WTC11 (cell line): Measurements from ENCODE around the gene PRDX1. TPM values are rescaled to one million over a fixed set of nuclear protein-coding genes. Genes with fewer than 3 reads are reported as not detected.

Experiments
- ATAC-seq: fragments of 200-7000 bp; cut with Tn5 transposase; 2 replicates; pipeline ENCODE4 v1.10.0; 2021; ENCODE audit warnings: mild to moderate bottlenecking, moderate library complexity
- CTCF ChIA-PET: fragments of 300-600 bp; sonication (Branson Sonifier 250); formaldehyde crosslinking; loops from one replicate; lab custom pipeline; 2021; ENCODE audit warnings: antibody characterized with exemption; lab: Charles Lee
- POLR2A ChIA-PET: fragments of 350-600 bp; sonication (Branson Sonifier 250); formaldehyde crosslinking; loops from one replicate; lab custom pipeline; 2021; ENCODE audit warnings: antibody characterized with exemption; lab: Charles Lee
- DNase-seq: peaks from one replicate; pipeline ENCODE4 v3.0.0; 2021; ENCODE audit warnings: low spot score
- H3K27ac Mint-ChIP-seq: 2 replicates; pipeline ENCODE4 v1.8.0; 2021; ENCODE audit warnings: mixed read lengths
- H3K27me3 Mint-ChIP-seq: 2 replicates; pipeline ENCODE4 v1.8.0; 2021; ENCODE audit warnings: low read depth, mild to moderate bottlenecking, moderate library complexity, mixed read lengths
- H3K36me3 Mint-ChIP-seq: 2 replicates; pipeline ENCODE4 v1.8.0; 2021; ENCODE audit warnings: mixed read lengths
- H3K4me1 Mint-ChIP-seq: 2 replicates; pipeline ENCODE4 v1.8.0; 2022; ENCODE audit warnings: mixed read lengths
- H3K4me3 Mint-ChIP-seq: 2 replicates; pipeline ENCODE4 v1.8.0; 2021; ENCODE audit warnings: mild to moderate bottlenecking, moderate library complexity, mixed read lengths
- H3K9me3 Mint-ChIP-seq: 2 replicates; pipeline ENCODE4 v1.8.0; 2021; ENCODE audit warnings: mixed read lengths
- ATF1 ChIP-seq: sonication (generic); formaldehyde crosslinking; IDR thresholded peaks from 2 replicates; pipeline ENCODE4 v1.8.1; 2023; ENCODE audit warnings: mild to moderate bottlenecking, moderate library complexity, missing genetic modification reagents
- EMX1 ChIP-seq: fragments of 250-450 bp; sonication (Bioruptor Pico); IDR thresholded peaks from 2 replicates; pipeline ENCODE4 v1.8.0; 2021; ENCODE audit warnings: mild to moderate bottlenecking
- ETV6 ChIP-seq: sonication (generic); formaldehyde crosslinking; IDR thresholded peaks from 2 replicates; pipeline ENCODE4 v1.8.1; 2022; ENCODE audit warnings: mild to moderate bottlenecking, missing genetic modification reagents
- HMGA2 ChIP-seq: fragments of 250-450 bp; sonication (Bioruptor Pico); IDR thresholded peaks from 2 replicates; pipeline ENCODE4 v1.4.0; 2021; ENCODE audit warnings: mild to moderate bottlenecking, moderate library complexity
- IRF2 ChIP-seq: sonication (generic); formaldehyde crosslinking; IDR thresholded peaks from 2 replicates; pipeline ENCODE4 v1.8.0; 2022; ENCODE audit warnings: low read depth, missing genetic modification reagents, borderline replicate concordance
- NR3C1 ChIP-seq: sonication (generic); formaldehyde crosslinking; conservative IDR thresholded peaks from 2 replicates; pipeline ENCODE4 v1.8.1; 2023; ENCODE audit warnings: low read depth, mild to moderate bottlenecking, missing genetic modification reagents
- SMAD3 ChIP-seq: sonication (generic); formaldehyde crosslinking; IDR thresholded peaks from 2 replicates; pipeline ENCODE4 v1.8.0; 2022; ENCODE audit warnings: missing genetic modification reagents, mild to moderate bottlenecking, borderline replicate concordance
- ZNF219 ChIP-seq: sonication (generic); formaldehyde crosslinking; IDR thresholded peaks from 2 replicates; pipeline ENCODE4 v1.8.0; 2023; ENCODE audit warnings: missing genetic modification reagents, mild to moderate bottlenecking, borderline replicate concordance
- ZNF396 ChIP-seq: fragments of 250-450 bp; sonication (Bioruptor Pico); IDR thresholded peaks from 2 replicates; pipeline ENCODE4 v1.8.0; 2021; ENCODE audit warnings: mild to moderate bottlenecking, moderate library complexity, borderline replicate concordance
- ZNF423 ChIP-seq: fragments of 250-450 bp; sonication (Bioruptor Pico); IDR thresholded peaks from 2 replicates; pipeline ENCODE4 v2.1.2; 2022; ENCODE audit warnings: mild to moderate bottlenecking, moderate library complexity
- total RNA-seq: library from RNA; stranded (reverse); gene quantifications from 3 replicates; pipeline ENCODE4 v1.2.3, GENCODE V29; 2021
- TF ChIP-seq, protein P1 (sequence below): fragments of 250-450 bp; sonication (Bioruptor Pico); IDR thresholded peaks from 2 replicates; pipeline ENCODE4 v1.9.0; 2021; ENCODE audit warnings: mild to moderate bottlenecking
- TF ChIP-seq, protein P2 (sequence below): sonication (generic); formaldehyde crosslinking; IDR thresholded peaks from 2 replicates; pipeline ENCODE4 v1.8.0; 2022; ENCODE audit warnings: mild to moderate bottlenecking, missing genetic modification reagents
- TF ChIP-seq, protein P3 (sequence below): fragments of 200-600 bp; IDR thresholded peaks from 2 replicates; pipeline ENCODE4 v1.8.0; 2022; ENCODE audit warnings: antibody characterized with exemption
- TF ChIP-seq, protein P4 (sequence below): sonication (generic); formaldehyde crosslinking; conservative IDR thresholded peaks from 2 replicates; pipeline ENCODE4 v1.8.1; 2022; ENCODE audit warnings: mild to moderate bottlenecking, missing genetic modification reagents
- TF ChIP-seq, protein P5 (sequence below): sonication (generic); formaldehyde crosslinking; IDR thresholded peaks from 2 replicates; pipeline ENCODE4 v1.8.1; 2023; ENCODE audit warnings: mild to moderate bottlenecking, missing genetic modification reagents
- TF ChIP-seq, protein P6 (sequence below): sonication (generic); formaldehyde crosslinking; IDR thresholded peaks from 2 replicates; pipeline ENCODE4 v1.8.1; 2022; ENCODE audit warnings: low read depth, mild to moderate bottlenecking, moderate library complexity, missing genetic modification reagents, borderline replicate concordance
- TF ChIP-seq, protein P7 (sequence below): sonication (generic); formaldehyde crosslinking; IDR thresholded peaks from 2 replicates; pipeline ENCODE4 v1.8.0; 2022; ENCODE audit warnings: mild to moderate bottlenecking, missing genetic modification reagents

PRDX1 gene
- total RNA-seq, 1 experiment from 2014 or later = 1,197 TPM

DNA sequence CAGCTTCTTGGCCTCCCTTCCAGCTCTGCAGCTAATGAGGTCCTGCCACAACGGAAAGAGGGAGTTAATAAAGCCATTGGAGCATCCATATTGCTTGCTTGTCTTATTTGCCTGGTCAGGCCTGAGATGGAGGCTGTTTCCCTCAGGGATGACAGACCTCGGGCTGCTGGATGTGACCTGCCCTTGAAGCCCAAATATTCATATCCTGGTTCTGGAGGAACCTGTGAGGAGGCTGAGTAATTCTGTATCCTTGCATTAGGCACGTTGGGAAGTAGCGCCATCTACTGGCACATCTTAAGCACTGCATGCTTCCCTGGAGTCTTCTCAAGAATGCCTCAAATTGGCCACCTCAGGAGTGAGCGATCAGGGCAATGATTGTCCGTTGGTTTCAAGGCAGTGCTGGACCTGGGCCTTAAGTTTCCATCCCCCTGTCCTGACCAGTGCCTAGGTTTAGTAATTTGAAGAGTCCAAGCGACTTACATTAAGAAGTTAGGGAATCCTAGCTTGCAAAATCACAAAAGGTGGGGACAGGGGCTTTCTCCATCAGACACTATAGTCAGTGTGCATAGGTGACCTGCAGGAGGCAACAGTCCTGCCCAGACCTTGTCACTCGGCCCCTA lies 48.4 kb upstream of the PRDX1 start:
- Mint-ChIP-seq H3K9me3 (no peaks in the 10 kb centered on the region), H3K4me3 (no peak overlapping the region), H3K4me1 (peaks cover 30% of the 10 kb centered on the region), H3K27me3 (no peaks in the 10 kb centered on the region), H3K27ac (no peak overlapping the region; the same call in 1 of the 2 replicates), H3K36me3 (peaks cover 43% of the 10 kb centered on the region)
- ChIA-PET POLR2A (interaction anchor here (1.6 to 1.7 kb wide), 2 partner anchors 49 to 69 kb away, joined by 3 to 7 read pairs; no protein-coding TSS in a partner anchor), CTCF (interaction anchor here (0.6 to 3.3 kb wide), 15 partner anchors 8 to 267 kb away, joined by 3 to 17 read pairs (median 4); partner anchors contain the start of genes AKR1A1, CCDC163, MMACHC and PRDX1)
- peak; percentile 74 for ATAC-seq
- TF ChIP-seq SMAD3 (CRISPR knock-in tag) (no peak), HMGA2 (CRISPR knock-in tag) (no peak), ETV6 (0 out of 2 replicates have a peak, but pooled peaks have one; percentile 1), ZNF423 (CRISPR knock-in tag) (no peak), ZNF219 (CRISPR knock-in tag) (no peak), ZNF396 (CRISPR knock-in tag) (no peak)
- TF ChIP-seq, protein P1, sequence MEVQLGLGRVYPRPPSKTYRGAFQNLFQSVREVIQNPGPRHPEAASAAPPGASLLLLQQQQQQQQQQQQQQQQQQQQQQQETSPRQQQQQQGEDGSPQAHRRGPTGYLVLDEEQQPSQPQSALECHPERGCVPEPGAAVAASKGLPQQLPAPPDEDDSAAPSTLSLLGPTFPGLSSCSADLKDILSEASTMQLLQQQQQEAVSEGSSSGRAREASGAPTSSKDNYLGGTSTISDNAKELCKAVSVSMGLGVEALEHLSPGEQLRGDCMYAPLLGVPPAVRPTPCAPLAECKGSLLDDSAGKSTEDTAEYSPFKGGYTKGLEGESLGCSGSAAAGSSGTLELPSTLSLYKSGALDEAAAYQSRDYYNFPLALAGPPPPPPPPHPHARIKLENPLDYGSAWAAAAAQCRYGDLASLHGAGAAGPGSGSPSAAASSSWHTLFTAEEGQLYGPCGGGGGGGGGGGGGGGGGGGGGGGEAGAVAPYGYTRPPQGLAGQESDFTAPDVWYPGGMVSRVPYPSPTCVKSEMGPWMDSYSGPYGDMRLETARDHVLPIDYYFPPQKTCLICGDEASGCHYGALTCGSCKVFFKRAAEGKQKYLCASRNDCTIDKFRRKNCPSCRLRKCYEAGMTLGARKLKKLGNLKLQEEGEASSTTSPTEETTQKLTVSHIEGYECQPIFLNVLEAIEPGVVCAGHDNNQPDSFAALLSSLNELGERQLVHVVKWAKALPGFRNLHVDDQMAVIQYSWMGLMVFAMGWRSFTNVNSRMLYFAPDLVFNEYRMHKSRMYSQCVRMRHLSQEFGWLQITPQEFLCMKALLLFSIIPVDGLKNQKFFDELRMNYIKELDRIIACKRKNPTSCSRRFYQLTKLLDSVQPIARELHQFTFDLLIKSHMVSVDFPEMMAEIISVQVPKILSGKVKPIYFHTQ (CRISPR knock-in tag) = no peak
- TF ChIP-seq, protein P2, sequence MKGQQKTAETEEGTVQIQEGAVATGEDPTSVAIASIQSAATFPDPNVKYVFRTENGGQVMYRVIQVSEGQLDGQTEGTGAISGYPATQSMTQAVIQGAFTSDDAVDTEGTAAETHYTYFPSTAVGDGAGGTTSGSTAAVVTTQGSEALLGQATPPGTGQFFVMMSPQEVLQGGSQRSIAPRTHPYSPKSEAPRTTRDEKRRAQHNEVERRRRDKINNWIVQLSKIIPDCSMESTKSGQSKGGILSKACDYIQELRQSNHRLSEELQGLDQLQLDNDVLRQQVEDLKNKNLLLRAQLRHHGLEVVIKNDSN (CRISPR knock-in tag) = no peak
- TF ChIP-seq, protein P3, sequence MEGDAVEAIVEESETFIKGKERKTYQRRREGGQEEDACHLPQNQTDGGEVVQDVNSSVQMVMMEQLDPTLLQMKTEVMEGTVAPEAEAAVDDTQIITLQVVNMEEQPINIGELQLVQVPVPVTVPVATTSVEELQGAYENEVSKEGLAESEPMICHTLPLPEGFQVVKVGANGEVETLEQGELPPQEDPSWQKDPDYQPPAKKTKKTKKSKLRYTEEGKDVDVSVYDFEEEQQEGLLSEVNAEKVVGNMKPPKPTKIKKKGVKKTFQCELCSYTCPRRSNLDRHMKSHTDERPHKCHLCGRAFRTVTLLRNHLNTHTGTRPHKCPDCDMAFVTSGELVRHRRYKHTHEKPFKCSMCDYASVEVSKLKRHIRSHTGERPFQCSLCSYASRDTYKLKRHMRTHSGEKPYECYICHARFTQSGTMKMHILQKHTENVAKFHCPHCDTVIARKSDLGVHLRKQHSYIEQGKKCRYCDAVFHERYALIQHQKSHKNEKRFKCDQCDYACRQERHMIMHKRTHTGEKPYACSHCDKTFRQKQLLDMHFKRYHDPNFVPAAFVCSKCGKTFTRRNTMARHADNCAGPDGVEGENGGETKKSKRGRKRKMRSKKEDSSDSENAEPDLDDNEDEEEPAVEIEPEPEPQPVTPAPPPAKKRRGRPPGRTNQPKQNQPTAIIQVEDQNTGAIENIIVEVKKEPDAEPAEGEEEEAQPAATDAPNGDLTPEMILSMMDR = peak; percentile 98
- TF ChIP-seq, protein P4, sequence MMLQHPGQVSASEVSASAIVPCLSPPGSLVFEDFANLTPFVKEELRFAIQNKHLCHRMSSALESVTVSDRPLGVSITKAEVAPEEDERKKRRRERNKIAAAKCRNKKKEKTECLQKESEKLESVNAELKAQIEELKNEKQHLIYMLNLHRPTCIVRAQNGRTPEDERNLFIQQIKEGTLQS (CRISPR knock-in tag) = no peak
- peak; percentile 79 for DNase-seq

DNA sequence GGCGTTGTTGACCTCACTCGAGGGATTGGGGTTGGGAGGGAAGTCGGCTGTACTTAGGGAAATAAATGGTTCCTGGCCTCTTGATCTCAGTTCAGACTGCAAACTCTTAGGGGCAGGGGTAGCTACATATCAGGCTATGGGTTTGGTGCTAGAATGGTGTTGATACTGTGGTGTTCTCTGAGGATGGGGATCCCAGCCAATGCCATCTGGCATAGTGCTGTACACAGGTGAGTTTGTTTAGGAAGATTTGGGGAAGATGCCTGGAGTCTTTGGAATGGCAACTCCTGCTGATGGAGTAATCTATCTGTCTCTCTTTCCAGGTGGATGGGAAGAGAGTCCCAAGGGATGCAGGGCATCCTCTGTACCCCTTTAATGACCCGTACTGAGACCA lies 47.9 kb upstream of the PRDX1 start:
- Mint-ChIP-seq H3K27ac (peak overlapping the region; percentile 68), H3K36me3 (peaks cover 43% of the 10 kb centered on the region), H3K4me3 (no peak overlapping the region), H3K27me3 (no peaks in the 10 kb centered on the region), H3K4me1 (peaks cover 29% of the 10 kb centered on the region), H3K9me3 (no peaks in the 10 kb centered on the region)
- CTCF ChIA-PET = interaction anchor here (0.6 to 3.3 kb wide), 13 partner anchors 9 to 266 kb away, joined by 3 to 17 read pairs (median 4); partner anchors contain the start of genes AKR1A1, CCDC163, MMACHC and PRDX1
- no peak for DNase-seq
- POLR2A ChIA-PET = interaction anchor here (0.6 to 1.7 kb wide), 3 partner anchors 49 to 225 kb away, joined by 3 to 7 read pairs (median 5); no protein-coding TSS in a partner anchor
- ATAC-seq = no peak
- TF ChIP-seq, protein P5, sequence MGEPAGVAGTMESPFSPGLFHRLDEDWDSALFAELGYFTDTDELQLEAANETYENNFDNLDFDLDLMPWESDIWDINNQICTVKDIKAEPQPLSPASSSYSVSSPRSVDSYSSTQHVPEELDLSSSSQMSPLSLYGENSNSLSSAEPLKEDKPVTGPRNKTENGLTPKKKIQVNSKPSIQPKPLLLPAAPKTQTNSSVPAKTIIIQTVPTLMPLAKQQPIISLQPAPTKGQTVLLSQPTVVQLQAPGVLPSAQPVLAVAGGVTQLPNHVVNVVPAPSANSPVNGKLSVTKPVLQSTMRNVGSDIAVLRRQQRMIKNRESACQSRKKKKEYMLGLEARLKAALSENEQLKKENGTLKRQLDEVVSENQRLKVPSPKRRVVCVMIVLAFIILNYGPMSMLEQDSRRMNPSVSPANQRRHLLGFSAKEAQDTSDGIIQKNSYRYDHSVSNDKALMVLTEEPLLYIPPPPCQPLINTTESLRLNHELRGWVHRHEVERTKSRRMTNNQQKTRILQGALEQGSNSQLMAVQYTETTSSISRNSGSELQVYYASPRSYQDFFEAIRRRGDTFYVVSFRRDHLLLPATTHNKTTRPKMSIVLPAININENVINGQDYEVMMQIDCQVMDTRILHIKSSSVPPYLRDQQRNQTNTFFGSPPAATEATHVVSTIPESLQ = no peak
- TF ChIP-seq, protein P3 = no peak
- TF ChIP-seq ZNF423 (CRISPR knock-in tag) = no peak
- TF ChIP-seq, protein P6, sequence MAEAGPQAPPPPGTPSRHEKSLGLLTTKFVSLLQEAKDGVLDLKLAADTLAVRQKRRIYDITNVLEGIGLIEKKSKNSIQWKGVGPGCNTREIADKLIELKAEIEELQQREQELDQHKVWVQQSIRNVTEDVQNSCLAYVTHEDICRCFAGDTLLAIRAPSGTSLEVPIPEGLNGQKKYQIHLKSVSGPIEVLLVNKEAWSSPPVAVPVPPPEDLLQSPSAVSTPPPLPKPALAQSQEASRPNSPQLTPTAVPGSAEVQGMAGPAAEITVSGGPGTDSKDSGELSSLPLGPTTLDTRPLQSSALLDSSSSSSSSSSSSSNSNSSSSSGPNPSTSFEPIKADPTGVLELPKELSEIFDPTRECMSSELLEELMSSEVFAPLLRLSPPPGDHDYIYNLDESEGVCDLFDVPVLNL (CRISPR knock-in tag) = no peak
- no peak for TF ChIP-seq IRF2 (CRISPR knock-in tag)
- TF ChIP-seq NR3C1 (CRISPR knock-in tag) = no peak
- TF ChIP-seq, protein P7, sequence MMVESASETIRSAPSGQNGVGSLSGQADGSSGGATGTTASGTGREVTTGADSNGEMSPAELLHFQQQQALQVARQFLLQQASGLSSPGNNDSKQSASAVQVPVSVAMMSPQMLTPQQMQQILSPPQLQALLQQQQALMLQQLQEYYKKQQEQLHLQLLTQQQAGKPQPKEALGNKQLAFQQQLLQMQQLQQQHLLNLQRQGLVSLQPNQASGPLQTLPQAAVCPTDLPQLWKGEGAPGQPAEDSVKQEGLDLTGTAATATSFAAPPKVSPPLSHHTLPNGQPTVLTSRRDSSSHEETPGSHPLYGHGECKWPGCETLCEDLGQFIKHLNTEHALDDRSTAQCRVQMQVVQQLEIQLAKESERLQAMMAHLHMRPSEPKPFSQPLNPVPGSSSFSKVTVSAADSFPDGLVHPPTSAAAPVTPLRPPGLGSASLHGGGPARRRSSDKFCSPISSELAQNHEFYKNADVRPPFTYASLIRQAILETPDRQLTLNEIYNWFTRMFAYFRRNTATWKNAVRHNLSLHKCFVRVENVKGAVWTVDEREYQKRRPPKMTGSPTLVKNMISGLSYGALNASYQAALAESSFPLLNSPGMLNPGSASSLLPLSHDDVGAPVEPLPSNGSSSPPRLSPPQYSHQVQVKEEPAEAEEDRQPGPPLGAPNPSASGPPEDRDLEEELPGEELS (CRISPR knock-in tag) = no peak
- no peak for TF ChIP-seq ATF1 (CRISPR knock-in tag)
- no peak for TF ChIP-seq EMX1 (CRISPR knock-in tag)
- TF ChIP-seq ZNF219 (CRISPR knock-in tag) = no peak
- TF ChIP-seq, all 79 proteins: peak for 0
